Right atrium auricular region (tissue), 2 donors: ENCODE data around the gene MTCL3.

ENCODE experiments used
- DNase-seq: peaks from one replicate; pipeline ENCODE4 v3.0.0-alpha.2; 2019; ENCODE audit warnings: low spot score
- H3K27ac ChIP-seq, 2 donors: fragments of 200-600 bp; sonication (generic); 1 replicate in 1 of 2; 2 replicates in 1 of 2; pipeline ENCODE4 v1.5.1; 2016 to 2019
- H3K27me3 ChIP-seq, 2 donors: fragments of 200-600 bp; sonication (generic); one replicate each; pipeline versions ENCODE4 v1.5.1 to v1.6.0; 2017 to 2019
- H3K36me3 ChIP-seq: fragments of 200-600 bp; sonication (generic); one replicate; pipeline ENCODE4 v1.5.1; 2016
- H3K4me1 ChIP-seq, 2 donors: fragments of 200-600 bp; sonication (generic); one replicate each; pipeline versions ENCODE4 v1.5.1 to v1.6.0; 2017 to 2019
- H3K4me3 ChIP-seq, 2 donors: fragments of 200-600 bp; sonication (generic); 1 replicate in 1 of 2; 2 replicates in 1 of 2; pipeline ENCODE4 v1.5.1; 2017 to 2019; ENCODE audit warnings: mild to moderate bottlenecking in 1 of 2, moderate library complexity in 1 of 2
- H3K9me3 ChIP-seq, 2 donors: fragments of 200-600 bp; sonication (generic); one replicate each; pipeline ENCODE4 v1.5.1; 2019
- TF ChIP-seq, protein P1 (sequence below), 2 donors: fragments of 200-600 bp; sonication (generic); IDR thresholded peaks; one replicate each; pipeline ENCODE4 v1.5.1; 2019; ENCODE audit warnings: antibody characterized with exemption in 2 of 2

Gene MTCL3

DNA sequence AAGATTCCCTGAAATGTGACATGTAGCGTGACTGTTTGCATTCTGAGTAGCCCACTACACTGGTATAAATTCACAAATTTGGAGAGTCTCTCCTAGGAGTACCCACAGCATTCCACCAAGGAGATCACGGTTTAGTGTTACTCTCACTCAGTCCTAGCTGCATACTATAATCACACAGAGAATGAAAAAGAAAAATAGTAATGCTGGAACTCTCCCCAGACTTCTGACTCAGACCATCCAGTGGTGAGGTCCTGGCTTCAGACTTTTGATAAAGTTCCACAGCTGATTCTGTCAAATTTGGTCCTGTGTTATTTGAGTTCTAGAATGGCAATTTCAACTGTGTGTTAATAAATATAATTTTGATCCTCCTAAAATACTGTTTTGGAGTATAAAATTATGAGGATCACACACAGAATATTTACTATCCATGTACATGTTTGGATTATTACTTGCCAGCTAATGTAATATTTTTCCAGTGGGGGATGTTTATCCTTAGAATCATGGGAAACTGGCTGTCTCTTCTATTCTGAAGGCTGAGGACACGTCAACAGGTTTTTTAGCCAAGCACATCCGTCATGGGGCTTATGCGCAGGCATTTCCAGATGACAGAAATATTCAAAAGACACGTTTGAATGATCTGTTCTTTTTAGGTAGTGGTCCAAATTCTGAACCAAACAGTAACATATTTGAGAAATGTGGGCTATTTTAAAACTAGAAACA is 54.8 kb downstream of the MTCL3 start:
- Histone ChIP-seq H3K9me3 (no peaks in the 10 kb centered on the region), H3K36me3 (no peaks in the 10 kb centered on the region), H3K4me3 (no peak overlapping the region), H3K27me3 (no peaks in the 10 kb centered on the region), H3K4me1 (no peaks in the 10 kb centered on the region), H3K27ac (peak overlapping the region; percentile 33 to 49)
- no peak for DNase-seq
- TF ChIP-seq, protein P1, sequence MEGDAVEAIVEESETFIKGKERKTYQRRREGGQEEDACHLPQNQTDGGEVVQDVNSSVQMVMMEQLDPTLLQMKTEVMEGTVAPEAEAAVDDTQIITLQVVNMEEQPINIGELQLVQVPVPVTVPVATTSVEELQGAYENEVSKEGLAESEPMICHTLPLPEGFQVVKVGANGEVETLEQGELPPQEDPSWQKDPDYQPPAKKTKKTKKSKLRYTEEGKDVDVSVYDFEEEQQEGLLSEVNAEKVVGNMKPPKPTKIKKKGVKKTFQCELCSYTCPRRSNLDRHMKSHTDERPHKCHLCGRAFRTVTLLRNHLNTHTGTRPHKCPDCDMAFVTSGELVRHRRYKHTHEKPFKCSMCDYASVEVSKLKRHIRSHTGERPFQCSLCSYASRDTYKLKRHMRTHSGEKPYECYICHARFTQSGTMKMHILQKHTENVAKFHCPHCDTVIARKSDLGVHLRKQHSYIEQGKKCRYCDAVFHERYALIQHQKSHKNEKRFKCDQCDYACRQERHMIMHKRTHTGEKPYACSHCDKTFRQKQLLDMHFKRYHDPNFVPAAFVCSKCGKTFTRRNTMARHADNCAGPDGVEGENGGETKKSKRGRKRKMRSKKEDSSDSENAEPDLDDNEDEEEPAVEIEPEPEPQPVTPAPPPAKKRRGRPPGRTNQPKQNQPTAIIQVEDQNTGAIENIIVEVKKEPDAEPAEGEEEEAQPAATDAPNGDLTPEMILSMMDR (IDR thresholded peaks at IDR 0.05), result no peak

DNA sequence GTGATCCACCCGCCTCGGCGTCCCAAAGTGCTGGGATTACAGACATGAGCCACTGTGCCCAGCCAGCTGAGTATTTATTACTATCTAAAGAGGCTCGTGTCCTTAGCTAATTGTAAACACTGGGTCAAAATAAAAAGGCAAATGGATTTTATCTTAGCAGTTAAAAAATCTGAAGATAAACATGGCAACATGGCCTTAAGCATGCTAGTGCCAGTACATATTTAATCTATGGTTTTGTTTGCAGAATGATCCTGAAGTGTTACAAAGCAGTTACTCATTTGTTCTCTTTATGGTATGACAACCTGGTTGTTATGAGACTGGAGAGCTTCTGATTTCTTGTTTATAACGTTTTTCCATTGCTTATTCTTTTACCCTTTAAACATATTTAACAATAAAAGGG is 56.1 kb downstream of the MTCL3 start:
- H3K27ac ChIP-seq, result peak overlapping the region; percentile 33 to 49
- no peaks in the 10 kb centered on the region for H3K36me3 ChIP-seq
- DNase-seq, result no peak
- TF ChIP-seq, protein P1 (IDR thresholded peaks at IDR 0.05), result no peak
- H3K9me3 ChIP-seq, result no peaks in the 10 kb centered on the region
- no peaks in the 10 kb centered on the region for H3K27me3 ChIP-seq
- H3K4me3 ChIP-seq, result no peak overlapping the region
- no peaks in the 10 kb centered on the region for H3K4me1 ChIP-seq

DNA sequence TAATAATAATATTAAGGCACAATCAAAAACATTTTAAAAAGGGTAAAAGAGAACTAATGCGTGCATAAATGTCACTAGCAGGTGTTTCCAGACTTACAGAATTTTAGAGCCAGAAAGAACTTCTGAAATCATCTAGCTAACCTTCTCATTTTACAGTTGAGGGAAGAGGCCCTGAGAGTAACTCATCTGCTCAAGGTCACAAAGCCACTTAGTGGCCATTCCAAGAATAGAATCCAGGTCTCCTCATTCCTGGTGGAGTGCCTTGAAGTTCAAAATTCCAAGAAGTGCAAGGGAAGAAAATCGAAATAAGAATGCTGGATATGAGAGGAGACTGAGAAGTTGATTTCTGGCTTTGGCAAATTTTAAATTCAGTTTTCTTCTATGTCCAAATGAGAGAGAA is 56.8 kb downstream of the MTCL3 start:
- no peaks in the 10 kb centered on the region for H3K9me3 ChIP-seq
- H3K4me3 ChIP-seq, result no peak overlapping the region
- H3K36me3 ChIP-seq, result no peaks in the 10 kb centered on the region
- H3K27ac ChIP-seq, result no peak overlapping the region
- no peaks in the 10 kb centered on the region for H3K4me1 ChIP-seq
- H3K27me3 ChIP-seq, result no peaks in the 10 kb centered on the region
- TF ChIP-seq, protein P1 (IDR thresholded peaks at IDR 0.05), result no peak
- DNase-seq, result no peak

DNA sequence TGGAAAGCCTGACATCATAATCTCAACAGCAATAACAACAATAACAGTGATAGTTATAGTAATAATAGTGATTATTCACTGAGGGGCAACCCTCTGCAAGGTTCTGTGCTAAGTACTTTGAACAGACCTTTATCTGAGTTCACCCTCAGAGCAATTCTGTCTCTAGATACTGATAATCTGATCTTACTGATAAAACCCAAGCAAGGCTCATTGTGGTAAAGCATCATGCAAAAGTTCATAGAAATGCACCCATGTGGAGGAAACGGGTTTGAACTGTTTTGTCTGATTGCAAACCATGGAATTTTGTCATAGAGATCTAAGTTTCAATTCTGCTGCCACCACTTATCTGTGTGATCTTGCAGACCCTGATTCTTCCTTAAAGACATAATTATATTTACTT is 58.7 kb downstream of the MTCL3 start:
- Histone ChIP-seq H3K36me3 (no peaks in the 10 kb centered on the region), H3K27ac (no peak overlapping the region), H3K9me3 (no peaks in the 10 kb centered on the region), H3K27me3 (no peaks in the 10 kb centered on the region), H3K4me3 (no peak overlapping the region), H3K4me1 (peaks cover 0 to 5% of the 10 kb centered on the region in 2 donors)
- TF ChIP-seq, protein P1 (IDR thresholded peaks at IDR 0.05), result no peak
- DNase-seq, result no peak

DNA sequence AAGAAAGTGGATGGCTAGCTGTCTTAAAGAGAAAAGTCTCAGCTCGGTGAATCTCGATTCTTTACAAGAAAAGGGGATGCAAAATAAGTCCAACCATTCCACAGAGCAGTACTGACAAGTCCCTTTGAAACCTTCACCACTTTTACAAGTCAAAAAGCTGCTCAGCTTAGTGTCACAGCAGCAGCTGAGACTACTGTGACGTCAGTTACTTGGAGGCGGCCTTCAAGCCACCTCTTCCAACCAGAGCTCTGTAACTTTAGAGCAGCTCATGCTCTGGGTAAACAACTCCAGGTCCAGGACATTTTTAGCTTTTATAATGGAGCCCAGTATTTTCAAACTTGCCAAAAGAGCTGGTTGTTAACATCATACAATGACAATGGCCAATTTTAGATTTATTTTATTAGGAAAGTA is 59.9 kb downstream of the MTCL3 start, which contains the start of gene KIAA0408:
TSS of gene KIAA0408 (minus strand) at position 159 of the 411 bp plus-strand sequence. CDS start 5,408 bp downstream, outside the sequence.
- no peaks in the 10 kb centered on the region for H3K9me3 ChIP-seq
- H3K36me3 ChIP-seq, result no peaks in the 10 kb centered on the region
- H3K27ac ChIP-seq, result peak within 1 kb of the TSS; percentile 68 to 82
- H3K4me1 ChIP-seq, result peaks cover 0 to 5% of the 10 kb centered on the region in 2 donors
- DNase-seq, result peak; percentile 75
- H3K27me3 ChIP-seq, result no peaks in the 10 kb centered on the region
- H3K4me3 ChIP-seq, result peak within 1 kb of the TSS; percentile 30 to 33
- TF ChIP-seq, protein P1 (IDR thresholded peaks at IDR 0.05), result no peak
